Renal cortex interstitium (tissue), 11 donors: ENCODE data around the gene LMO3. TPM values are rescaled to one million over a fixed set of nuclear protein-coding genes. Genes with fewer than 3 reads are reported as not detected.

Experiments used
- DNase-seq, 11 donors: peaks; one replicate each; pipeline ENCODE4 v3.0.0-alpha.2; 2013; ENCODE audit warnings: low read depth in 9 of 11, low spot score in 4 of 11; ENCODE audit errors: extremely low read depth in 1 of 11
- polyA plus RNA-seq, 3 donors: library from polyadenylated mRNA; unstranded; fragments of 120-200 nt; gene quantifications; one replicate each; pipeline ENCODE4 v1.2.1, GENCODE V29; 2013; ENCODE audit not compliant: insufficient read length in 3 of 3

Gene LMO3
- polyA plus RNA-seq, 3 donors, result 1.5 to 2.0 (median 2.0) TPM

DNA sequence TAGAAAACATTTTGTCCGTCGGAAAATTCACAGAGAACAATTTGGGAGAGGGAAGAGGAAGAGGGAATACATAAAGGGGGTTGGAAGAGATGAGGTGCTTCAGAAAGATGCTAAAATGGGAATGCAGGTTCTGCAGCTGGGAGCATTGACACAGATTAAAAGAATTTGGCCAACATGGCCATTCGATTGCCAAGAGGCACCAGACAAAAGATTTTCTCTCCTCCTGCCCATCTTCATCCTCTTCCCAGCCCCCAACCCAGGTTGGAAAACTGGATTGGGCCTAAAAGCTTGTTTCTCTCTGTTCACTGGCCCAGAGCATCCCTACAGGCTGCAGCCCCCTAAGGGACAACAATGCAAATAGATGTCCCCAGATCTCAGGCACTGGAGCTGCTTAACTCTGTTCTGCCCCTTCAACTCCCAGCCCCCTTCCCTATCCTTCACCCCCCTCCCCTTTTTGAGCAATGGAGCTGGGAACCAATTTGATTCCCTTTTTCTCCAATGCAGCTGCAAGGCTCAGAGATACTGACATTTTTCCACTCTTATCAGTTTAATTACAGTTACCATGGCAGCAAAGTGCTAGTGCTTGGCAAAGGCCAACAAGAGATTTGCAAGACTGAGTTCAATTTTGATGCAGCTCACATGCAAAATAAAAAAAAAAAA lies 1.9 kb downstream of the LMO3 start:
- DNase-seq, result no peak

- DNase-seq, result no peak
Measured at GRCh38 chr12:16603260-16603915, 2.6 kb downstream of the LMO3 start.

DNA sequence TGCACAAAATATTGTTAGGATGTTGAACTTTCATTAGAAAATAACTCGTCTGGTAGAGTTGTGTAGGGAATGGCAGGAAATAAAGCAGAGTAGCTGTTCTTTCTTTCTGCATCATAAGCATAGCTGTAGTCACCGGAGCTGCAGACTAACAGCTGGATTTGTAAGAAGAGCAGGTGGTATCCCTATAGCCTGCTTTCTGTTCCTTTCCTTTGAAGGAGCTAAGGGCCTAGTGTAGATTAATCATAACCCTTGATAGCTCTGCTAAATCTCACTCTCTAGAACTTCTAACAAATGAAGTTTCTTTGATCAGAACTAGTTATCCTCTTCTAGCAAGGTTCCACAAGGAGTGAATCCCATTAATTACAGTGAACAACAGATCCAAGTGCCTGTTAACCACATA lies 3.5 kb downstream of the LMO3 start:
- DNase-seq, result no peak

DNA sequence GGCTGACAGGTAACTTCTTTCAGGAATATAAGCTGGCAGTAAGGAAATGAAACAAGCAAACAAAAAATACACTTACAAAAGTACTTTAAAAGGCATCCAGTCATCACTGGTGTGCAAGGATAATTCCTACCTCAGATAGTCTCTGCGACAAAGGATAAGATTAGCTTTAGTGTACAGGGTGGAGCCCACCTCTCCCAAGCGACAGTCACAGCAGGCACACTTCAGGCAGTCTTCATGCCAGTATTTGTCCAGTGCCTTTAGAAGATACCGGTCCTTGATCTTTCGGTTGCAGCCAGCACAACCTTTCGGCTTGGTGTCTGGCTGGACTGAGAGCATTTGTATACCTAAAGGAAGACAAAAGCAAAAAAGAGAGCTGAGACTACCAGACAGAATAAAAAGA lies 5.4 kb downstream of the LMO3 start:
- DNase-seq, result no peak

- no peak for DNase-seq
Measured at GRCh38 chr12:16599081-16599480, 6.9 kb downstream of the LMO3 start.

- no peak for DNase-seq
Measured at GRCh38 chr12:16594797-16595196, 11.2 kb downstream of the LMO3 start.

GRCh38 chr12:16593546-16593945 lies 12.4 kb downstream of the LMO3 start:
- no peak for DNase-seq

- no peak for DNase-seq
Measured at GRCh38 chr12:16590645-16591044, 15.3 kb downstream of the LMO3 start.

DNA sequence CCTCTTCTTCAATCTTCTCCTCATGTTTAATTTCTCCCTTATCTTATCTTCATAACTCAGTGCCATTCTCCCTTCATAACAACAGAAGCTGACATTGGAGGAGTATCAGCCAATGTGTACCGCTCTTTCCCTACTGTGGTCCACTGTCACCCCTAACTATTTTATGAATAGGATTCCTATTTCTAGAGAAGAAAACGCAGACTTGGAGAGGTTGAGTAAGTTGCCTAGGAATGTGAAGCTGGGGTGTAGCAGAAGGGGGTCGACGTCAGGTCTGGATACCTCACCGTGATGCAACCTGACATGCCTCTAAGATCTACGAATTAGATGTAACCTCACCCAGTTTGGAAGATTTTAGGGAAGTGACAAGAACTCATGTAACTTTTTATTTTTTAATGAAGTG lies 17.1 kb downstream of the LMO3 start:
- no peak for DNase-seq

- no peak for DNase-seq
Measured at GRCh38 chr12:16587514-16587913, 18.4 kb downstream of the LMO3 start.

DNA sequence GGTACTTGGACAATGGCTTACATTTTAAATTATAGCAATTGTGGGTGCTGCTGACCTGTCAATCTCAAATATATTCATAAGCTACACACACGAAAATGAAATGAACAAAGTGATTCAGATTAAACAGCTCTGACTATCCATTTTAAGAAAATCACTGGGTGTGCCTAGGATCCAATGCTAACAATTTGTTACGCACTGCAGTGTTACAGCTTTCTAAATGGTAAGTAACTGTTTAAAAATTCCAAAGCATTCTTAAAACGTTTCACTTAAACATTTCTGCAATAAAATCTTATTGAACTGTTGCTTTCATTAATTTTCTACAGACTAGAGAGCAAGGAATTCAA lies 18.9 kb downstream of the LMO3 start:
- no peak for DNase-seq

DNA sequence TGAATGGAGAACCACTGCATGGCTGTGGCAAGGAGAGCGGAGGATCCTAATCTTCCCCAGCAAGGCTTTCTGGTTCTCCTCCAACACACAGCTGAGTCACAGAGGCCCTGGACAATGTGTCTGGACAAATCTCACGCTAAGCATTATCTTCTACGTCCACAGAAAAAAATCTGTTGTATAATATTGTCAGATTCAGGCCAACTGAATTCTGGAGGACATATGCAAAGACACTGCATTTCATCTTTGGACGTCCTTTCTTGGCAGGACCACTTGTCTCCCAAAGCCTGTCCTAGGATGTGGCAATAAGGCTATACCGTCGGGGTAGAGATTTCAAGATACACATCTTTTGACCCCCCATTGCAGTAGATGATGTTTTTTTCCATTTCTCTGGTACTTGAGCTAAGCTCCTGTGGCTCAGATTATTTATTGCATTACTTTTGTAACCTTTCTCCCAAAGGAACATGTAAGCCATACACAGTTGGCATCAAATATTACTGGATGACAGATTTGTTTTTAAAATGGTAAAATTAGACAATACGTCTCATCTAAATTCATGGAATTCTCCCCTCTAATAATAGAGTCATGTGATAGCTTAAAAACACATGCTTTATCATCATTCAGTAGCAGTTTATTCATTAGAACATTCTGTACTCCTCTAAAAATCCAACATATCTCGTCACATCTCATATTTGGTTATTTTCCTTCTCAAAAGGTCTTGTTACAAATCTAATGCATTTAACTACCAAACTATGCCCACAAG lies 19.4 kb downstream of the LMO3 start:
- no peak for DNase-seq

- DNase-seq, result no peak
Measured at GRCh38 chr12:16585781-16586180, 20.2 kb downstream of the LMO3 start.

- no peak for DNase-seq
Measured at GRCh38 chr12:16583969-16584745, 21.8 kb downstream of the LMO3 start.

DNA sequence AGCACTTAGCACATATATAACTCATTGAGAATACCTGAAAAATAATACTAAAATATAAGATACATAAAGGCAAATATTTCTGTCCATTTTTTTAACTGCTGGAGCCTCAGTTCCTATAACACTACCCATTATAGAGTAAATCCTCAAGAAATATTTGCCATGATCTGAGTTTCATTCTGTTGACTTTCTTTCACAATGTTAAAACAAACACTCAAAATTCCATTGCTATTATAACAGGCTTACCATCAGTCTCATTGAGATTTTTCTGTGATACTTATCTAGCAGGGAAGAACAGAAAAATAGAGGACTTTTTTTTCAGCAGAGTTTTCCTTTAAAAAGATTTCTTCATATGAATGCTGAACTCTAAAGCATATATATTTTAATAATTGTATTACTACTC lies 24.5 kb downstream of the LMO3 start:
- no peak for DNase-seq

- no peak for DNase-seq
Measured at GRCh38 chr12:16579041-16579440, 26.9 kb downstream of the LMO3 start.

GRCh38 chr12:16573398-16574077 lies 32.4 kb downstream of the LMO3 start:
- peak in 5 of 11 donors; percentile 3 to 32 (median 9) for DNase-seq

- DNase-seq, result no peak
Measured at GRCh38 chr12:16568873-16569272, 37.1 kb downstream of the LMO3 start.

- DNase-seq, result no peak
Measured at GRCh38 chr12:16564675-16565074, 41.3 kb downstream of the LMO3 start.
